GM18498 (cell line): ENCODE measurements around the gene NDUFA11.

Source experiments
- ATAC-seq: cut with Tn5 transposase; IDR thresholded peaks from one replicate; pipeline ENCODE4 v1.9.1; 2021; ENCODE audit warnings: mild to moderate bottlenecking, moderate library complexity; ENCODE audit not compliant: unreplicated experiment

NDUFA11 gene

DNA sequence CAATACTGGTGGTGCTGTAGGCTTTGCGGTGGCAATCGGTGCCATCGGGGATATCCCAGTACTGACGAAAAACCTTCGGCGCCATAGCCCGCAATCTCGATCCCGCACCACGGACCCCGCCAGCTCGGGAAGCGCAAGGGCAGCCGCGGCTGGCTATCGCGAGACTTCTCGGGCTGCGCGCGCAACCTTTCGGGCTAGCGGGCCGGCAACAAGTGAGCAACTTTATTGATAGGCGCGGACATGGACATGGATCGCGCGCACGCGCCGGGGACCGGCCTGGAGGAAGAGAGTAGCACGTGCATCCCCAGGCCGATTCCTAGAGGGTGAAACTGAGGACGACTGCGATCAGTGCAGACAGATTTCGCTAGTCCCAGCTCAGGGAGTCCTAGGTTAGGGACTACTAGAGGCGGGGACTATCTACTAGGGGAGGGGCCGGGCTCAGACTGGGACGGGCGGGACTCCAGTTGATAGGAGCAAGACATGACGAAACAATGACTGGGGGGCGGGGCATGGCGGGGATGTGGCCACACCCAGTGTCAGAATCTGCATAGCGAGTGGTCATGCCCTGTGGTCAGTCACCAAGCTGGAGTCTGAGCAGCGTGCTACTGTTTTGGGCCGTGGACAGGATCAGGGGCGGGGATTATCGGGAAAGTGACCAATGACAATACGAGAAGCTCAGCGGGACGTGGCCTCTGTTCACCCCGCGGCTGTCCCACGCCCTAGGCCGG lies at the start of gene NDUFA11:
Gene NDUFA11 (minus strand): TSS at position 167 of the 728 bp plus-strand sequence. CDS start 82 bp downstream, at position 85.
- peak; percentile 45 for ATAC-seq

DNA sequence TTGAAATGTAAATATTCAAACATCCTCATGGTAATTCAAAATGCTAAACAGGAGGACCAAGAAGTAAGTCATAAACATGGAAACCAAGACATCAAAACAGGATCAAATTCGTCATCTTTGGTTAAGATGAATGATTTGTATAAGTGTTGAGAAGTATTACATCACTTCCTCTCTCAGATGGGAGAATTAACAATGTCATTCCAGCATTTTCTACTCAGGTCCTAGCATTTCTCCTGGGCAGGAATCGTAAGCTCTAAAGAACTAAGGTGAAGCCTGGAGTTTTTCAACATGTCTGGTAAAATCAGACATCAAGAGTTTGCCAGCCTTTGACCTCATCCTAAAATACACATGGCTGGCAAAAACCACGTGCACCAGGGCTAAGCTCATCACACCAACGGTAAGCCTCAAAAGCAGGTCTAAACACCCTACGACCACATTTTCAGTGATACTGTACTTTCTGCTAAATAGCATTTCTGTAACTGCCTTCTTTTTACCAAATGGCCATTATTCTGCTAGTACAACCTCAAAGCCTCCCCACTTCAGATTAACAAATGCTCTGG lies 49.5 kb upstream of the NDUFA11 start:
- no peak for ATAC-seq

DNA sequence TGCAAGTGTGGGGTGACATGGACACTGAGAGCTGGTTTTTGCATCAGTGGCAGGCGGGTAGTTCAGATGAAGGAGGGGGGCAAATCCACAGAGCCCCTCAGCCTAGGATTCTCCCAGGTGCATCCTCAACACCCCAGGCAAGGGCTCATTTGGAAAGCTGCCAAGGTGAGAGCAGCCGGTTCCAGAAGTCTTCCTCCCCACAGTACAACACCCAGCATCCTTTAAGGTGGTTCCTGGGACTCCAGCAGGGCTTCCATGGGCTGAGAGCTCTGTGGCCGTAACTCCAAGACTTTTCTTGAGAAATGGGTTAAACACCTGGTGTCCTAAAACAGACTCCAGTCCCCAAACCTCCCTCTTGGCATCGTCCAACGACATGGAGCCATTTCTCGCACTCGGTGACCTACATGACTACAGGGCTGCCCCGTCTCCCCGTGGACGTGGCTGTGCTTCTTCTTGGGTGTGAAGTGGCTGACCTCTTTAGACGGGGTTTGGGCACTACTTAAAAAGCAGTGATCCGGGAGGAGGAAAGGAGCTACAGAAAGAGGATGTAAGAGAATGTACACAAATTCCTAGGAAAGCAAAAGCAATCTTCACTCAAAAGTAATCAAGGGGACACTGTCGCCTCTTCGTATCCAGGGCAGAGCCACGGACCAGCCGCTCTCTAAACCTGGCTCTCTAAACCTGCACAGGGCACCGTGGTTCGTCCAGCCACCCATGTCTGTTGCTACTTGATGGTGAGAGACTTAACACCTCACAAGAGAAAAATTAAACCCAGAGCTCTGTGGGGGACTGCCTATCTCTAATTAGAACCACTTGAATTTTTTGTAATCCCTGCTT lies 48.8 kb upstream of the NDUFA11 start:
- ATAC-seq = no peak

DNA sequence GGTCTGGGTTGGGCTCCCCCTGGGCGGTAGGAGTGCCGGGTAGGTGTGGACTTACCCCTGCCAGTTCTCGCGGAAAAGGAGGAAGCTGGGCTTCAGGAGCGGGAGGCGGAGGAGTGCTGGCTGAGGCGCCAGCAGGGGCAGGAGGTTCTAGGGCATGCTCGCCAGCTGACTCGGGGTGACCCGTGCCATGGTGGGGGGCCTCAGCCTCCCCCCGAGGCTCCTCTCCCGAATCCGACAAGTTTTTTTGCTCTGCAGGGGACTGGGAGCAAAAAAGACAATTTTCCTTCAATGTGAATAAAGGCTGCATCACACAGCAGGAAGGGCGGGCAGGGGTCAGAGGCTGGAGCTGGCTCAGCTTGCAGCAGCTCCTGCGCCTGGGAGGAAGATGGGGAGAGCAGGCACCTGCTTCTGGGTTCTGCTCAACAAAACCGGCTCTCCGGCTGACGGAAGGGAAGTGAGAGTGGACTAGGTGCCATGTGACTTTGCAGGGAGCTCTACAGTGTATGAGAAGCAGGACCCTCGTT lies 47.8 kb upstream of the NDUFA11 start:
- ATAC-seq = no peak

DNA sequence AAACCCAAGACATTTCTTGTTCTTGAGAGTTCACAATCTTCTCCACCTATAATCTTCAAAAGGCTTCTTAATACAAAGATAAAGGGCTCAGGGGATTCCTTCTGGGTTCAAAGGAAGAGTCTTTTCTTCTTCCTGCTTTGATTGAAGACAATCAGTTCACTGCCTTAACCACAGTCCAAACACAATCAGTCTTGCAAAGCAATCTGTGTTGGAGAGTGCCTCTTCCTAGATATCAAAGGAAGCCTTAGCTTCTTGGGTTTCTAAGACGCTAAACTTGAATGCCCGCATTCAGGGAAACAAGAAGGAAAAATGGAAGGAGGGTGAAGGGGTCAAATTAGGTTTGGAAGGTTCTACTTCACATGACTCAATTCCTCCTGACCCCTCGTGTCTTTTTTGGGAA lies 47.2 kb upstream of the NDUFA11 start:
- no peak for ATAC-seq

- ATAC-seq = no peak
These were observed 46.3 kb upstream of the NDUFA11 start for GRCh38 chr19:5949792-5950305.

DNA sequence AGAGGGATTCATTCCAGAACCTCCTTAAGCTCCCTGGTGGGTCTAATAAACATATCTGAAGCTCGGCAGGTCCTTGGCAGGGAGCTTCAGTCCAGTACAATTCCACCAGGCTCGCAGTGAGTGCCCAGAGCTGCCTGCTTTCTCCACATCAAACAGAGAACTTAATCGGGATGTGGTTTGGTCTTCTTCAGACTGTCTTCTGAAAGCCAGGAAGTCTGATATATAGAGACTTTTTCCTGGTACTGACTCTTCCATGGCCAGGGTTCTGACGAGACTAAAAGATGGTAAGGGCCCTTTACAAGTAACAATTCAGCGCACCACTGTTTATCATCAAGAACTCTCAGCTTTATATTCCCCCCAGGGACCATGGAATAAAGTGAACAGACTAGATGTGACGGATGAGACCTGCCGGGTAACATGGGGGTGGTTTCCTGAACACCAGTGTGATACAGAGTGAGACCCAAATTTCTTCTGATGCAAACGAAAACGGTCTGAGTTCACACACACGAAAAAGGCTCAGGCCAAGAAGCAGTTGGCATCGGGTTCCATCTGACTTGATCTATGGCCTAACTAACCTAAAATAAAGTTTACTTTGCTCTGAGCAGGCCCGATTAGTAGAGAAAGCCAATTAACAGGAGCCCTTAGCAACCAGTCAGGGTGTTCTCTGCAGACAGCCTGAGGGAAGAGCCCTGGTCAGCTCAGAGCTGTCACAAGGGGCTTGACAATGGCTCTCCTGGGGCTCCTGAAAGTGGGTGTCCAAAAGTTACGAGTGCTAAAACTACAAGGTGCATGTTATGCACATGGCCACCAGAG lies 45.4 kb upstream of the NDUFA11 start:
- ATAC-seq = no peak

- ATAC-seq = no peak
These were observed 43.8 kb upstream of the NDUFA11 start for GRCh38 chr19:5947435-5947834.

- ATAC-seq = no peak
These were observed 40.0 kb upstream of the NDUFA11 start for GRCh38 chr19:5943623-5944022.

- ATAC-seq = no peak
These were observed 39.5 kb upstream of the NDUFA11 start for GRCh38 chr19:5943045-5943444.

GRCh38 chr19:5941673-5942072 lies 38.1 kb upstream of the NDUFA11 start:
- ATAC-seq = no peak

DNA sequence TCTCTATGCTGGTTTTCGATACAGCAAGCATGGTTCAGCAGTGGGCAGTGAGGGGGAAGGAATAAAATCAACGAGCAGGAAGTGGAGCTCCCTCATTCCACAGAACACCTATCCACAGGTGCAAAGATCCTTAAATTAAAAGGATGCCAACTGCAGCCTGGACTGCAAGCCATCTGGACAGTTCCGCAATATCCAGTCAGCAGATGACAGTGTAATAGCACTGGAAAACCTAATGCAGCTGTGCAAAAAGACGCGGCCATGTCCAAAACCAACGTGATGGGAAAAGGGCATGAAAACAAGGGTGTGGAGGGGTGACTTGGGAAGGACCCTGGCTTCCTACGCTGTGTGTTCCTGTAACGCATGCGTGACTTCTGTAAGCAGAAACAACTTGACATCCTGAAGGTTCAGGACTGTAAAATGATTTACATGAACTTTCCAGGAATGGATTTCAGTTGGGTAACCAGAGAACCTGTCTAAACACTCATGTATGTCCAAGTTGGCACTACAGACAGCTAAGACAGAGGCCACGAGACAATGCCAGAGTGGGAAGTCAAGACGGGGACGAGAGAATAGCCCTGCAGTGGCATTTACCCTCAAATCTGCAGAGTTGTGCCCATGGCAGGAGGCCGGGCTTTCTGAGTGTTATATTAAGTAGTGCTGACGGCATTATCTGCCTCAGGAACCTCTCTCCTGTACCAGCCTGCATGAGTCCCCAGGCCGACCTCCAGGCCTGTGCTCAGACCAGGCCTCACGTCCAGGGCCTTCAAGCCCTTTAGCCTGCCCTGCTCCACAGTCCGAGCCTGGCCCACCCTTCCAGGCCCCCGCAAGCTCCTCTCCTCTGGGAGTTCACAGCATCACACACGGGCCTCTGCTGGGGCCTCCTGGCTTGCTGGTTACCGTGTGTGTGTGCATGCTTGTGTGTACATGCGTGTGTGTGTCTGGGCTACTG lies 36.9 kb upstream of the NDUFA11 start:
- ATAC-seq = no peak

DNA sequence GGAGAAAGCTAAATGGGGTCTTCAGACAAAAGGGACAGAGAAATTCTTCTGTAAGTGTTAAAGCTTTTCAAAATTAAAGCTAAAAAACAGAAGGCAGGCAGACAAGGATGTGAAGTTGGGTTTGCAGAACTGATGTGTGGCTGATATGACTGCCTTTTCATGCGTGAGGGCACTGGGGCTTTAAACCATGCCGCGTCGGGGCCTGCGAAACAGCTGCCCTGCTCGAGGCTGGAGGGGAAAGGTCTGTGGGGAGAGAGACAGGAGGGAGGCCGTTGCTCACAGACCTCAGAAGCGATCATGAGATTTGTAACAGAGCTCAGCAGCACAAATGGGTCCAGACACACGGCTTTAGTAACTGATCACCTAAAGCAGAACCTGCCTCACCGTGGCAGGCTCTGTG lies 34.0 kb upstream of the NDUFA11 start:
- ATAC-seq = no peak

- no peak for ATAC-seq
These were observed 32.7 kb upstream of the NDUFA11 start for GRCh38 chr19:5936292-5936592.

DNA sequence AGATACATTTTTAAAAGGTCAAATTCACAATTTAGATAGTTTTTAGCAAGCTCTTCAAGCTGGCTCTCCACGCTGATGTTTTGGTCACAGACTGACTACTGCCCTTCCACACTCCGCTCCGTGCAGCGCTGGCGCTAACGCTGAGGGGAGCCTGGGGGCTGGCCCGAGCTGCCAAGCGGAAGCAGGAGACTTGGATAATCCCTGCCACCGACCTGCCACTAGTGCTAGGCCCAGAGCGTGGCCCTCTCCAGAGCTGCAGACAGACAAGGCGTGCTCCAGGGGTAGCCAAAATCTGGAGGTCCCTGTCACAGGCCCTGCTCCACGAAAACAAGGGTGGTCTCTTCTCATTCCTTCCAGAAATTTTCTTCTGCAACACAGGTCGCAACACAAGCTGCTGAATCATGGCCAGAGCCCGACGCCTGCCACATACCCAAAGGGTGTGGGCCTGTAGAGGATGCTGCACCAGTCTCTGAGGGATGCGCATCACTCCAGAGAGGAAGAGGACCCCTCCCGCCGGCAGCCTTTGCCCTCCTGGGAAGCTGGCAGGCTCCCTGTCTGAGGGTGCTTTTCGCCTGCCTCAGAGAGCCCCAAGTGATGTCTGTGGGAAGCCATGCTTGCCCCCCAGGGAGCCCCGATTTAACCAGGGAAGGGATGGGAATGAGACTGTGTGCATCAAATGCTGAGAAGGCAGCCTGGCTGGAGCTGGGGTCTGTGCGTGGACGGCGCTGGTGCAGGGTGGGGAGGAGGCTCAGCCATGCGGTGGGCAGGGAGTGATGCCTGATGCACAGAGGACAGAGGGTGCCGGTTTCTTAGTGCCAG lies 32.1 kb upstream of the NDUFA11 start:
- no peak for ATAC-seq

DNA sequence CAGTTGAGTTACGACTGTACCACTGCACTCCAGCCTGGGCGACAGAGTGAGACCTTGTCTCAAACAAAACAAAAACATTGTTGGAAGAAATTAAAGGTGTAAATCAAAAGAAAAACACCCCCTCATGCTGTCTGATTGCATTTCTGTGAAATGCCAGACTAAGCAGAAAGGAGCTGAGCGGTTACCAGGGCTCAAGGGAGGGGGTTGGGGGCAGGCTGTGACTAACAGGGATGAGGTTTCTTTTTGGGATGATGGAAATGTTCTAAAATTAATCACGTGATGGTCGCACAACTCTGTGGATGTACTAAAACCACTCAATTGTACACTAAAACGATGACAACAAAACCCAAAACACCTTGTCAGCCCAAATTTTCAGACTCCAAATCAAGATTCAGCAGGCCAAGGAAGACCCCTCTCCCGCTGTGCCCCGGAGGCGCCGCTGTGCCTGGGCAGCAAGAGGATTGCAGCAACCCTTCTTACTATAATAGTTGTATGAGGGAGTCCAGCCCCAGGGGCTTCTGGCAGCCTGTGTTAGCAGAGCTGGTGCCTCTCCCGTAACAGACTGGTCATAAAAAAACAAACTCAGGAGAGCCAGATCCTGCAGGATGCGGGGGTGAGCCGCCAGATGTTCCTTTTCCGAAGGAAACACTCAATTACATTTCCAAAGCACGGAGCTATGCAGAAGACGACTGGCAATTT lies 31.3 kb upstream of the NDUFA11 start:
- ATAC-seq = no peak

GRCh38 chr19:5934069-5934401 lies 30.4 kb upstream of the NDUFA11 start:
- no peak for ATAC-seq

DNA sequence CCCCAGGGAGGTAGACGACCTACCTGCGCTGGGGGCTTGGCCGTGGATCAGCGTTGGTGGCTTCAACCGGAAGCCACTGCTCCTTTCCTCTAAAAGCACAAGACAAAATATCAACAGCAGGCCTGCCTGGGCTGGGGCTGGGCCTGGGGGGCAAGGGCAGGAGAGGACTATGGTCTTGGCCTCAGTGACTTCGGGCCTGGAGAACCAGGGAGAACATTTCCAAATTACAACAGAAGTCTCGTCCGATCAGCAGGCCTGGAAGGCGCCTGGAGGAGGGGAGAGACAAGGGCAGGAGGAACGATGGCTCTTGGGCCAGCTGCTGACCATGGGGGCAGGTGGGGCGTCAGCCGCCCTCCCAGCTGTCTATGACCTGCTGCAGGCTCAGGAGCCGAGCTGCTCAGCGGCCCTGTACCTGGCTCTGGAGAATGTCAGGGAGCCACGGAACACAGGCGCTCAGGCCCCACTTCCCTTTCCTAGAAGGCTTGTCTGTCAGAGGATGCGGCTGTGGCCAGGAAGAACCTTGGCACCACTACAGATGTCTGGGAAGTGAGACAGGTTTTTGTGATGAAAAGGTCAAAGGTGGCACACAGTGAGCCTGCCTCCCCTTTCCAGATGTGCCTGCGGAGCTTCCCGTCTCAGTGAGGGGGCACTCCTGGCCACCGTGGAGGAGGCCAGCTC lies 29.9 kb upstream of the NDUFA11 start:
- no peak for ATAC-seq
